H1 (cell line): ENCODE data around the gene IGLL5. TPM values are rescaled to one million over a fixed set of nuclear protein-coding genes. Genes with fewer than 3 reads are reported as not detected.

Experiments used
- ASH2L ChIP-seq: fragments of 200-600, 300-600 bp; sonication (generic); IDR thresholded peaks from one replicate; pipeline ENCODE4 v1.7.1; 2017; ENCODE audit warnings: low read length
- CREB1 ChIP-seq: IDR thresholded peaks from 2 replicates; pipeline ENCODE4 v1.6.1; 2012; ENCODE audit warnings: inconsistent platforms
- FOSL1 ChIP-seq: IDR thresholded peaks from 2 replicates; pipeline ENCODE4 v1.6.1; 2011; ENCODE audit warnings: mild to moderate bottlenecking, low read depth, low read length, moderate library complexity; ENCODE audit not compliant: insufficient read depth
- SIRT6 ChIP-seq: IDR thresholded peaks from one replicate; pipeline ENCODE4 v1.7.1; 2012; ENCODE audit warnings: low read length, inconsistent platforms
- SP4 ChIP-seq: IDR thresholded peaks from 2 replicates; pipeline ENCODE4 v1.6.1; 2012; ENCODE audit warnings: low read length, inconsistent platforms
- polyA plus RNA-seq, 7 experiments: library from polyadenylated mRNA; depleted of rRNA in 3 of 7; stranded (reverse) in 5 of 7; unstranded in 2 of 7; fragments of >200 nt in 5 of 7; fragments of 200-250 nt in 2 of 7; gene quantifications; 1 replicate in 5 of 7; 2 replicates in 1 of 7; 4 replicates in 1 of 7; pipeline versions ENCODE4 v1.2.1 to v1.2.3, GENCODE V29; 2011 to 2013; ENCODE audit warnings: missing spikeins in 2 of 7, mixed read lengths in 2 of 7
- total RNA-seq: library from RNA; stranded (reverse); fragmentation: NEBNext Ultra II Directional; extraction: Animal tissue kit (Norgen Biotek cat#: 25700); gene quantifications from 2 replicates; pipeline ENCODE4 v1.2.1, GENCODE V29; 2021

The IGLL5 gene
- total and polyA plus RNA-seq, 2 of the 8 experiments (the other 6 are each of a cell fraction or from before 2014, with no cell fraction given): not detected

DNA sequence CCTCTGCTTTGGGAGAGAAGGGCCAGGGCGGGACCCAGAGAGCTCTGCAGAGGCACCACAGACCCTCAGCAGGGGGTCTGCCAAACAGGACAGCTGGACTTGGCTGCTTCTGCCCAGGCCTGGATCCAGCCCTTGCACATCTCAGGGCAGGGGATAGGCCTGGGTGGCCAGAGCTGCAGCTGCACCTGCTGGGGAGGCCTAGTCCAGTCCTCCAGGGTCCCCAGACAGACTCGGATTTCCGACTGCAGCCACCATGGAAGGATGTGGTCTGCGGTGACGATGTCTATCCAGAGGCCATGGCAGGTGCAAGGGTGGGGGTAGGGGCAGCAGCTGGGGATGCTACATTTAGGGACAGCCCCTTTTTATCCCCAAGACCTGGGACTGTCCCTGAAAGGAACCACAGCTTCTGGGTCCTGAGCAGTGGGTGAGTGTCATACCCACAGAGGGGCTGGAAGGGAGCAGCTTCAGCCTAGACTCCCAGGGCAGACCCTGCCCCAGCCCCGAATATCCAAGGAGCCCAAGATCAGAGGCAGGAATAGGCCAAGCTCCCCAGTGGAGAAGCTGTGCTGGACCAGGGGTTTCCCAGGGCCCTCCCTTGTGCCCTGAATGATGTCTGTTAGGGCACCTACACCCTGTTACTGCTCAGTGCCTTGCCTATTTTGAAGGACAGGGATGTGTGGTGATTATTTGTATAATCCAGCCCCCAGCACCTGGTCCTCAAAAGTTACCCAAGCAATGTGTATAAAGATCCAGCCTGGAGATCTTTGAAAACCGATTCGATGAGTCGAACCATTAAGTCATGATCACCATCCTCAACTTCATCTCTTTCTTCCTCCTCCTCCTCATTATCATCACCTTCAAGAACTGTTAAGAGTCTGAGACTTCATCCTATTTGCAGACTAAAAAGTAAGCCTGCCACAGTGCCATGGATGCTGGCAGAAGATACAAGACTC is 2.5 kb upstream of the IGLL5 start (continued):
- TF ChIP-seq FOSL1 (no peak), ASH2L (no peak), SIRT6 (no peak), CREB1 (no peak), SP4 (no peak)
- TF ChIP-seq, all 59 proteins: peak for 0
